Muscle layer of colon (tissue), 2 donors: ENCODE measurements around the gene KRT23.

Source experiments
- H3K27ac ChIP-seq: one replicate; pipeline ENCODE4 v1.7.0; 2013; ENCODE audit warnings: low read depth, mild to moderate bottlenecking, low read length, moderate library complexity
- H3K27me3 ChIP-seq, 2 donors: one replicate each; pipeline ENCODE4 v1.7.0; 2013; ENCODE audit warnings: low read length in 2 of 2, mild to moderate bottlenecking in 2 of 2; ENCODE audit not compliant: insufficient read depth in 2 of 2, control insufficient read depth in 1 of 2
- H3K36me3 ChIP-seq: one replicate; pipeline ENCODE4 v1.7.0; 2013; ENCODE audit warnings: mild to moderate bottlenecking, low read length; ENCODE audit not compliant: insufficient read depth
- H3K4me1 ChIP-seq: one replicate; pipeline ENCODE4 v1.7.0; 2013; ENCODE audit warnings: mild to moderate bottlenecking, low read length; ENCODE audit not compliant: insufficient read depth
- H3K4me3 ChIP-seq, 2 donors: one replicate each; pipeline ENCODE4 v1.7.0; 2013; ENCODE audit warnings: low read length in 2 of 2, low read depth in 1 of 2, mild to moderate bottlenecking in 1 of 2, moderate library complexity in 1 of 2
- H3K9ac ChIP-seq: one replicate; pipeline ENCODE4 v1.7.0; 2013; ENCODE audit warnings: low read length
- H3K9me3 ChIP-seq: one replicate; pipeline ENCODE4 v1.7.0; 2013; ENCODE audit warnings: mild to moderate bottlenecking, low read length
- donor health status: abdominal sarcoma.
- donor health status: Adenocarcinoma of cecum.

The KRT23 gene

DNA sequence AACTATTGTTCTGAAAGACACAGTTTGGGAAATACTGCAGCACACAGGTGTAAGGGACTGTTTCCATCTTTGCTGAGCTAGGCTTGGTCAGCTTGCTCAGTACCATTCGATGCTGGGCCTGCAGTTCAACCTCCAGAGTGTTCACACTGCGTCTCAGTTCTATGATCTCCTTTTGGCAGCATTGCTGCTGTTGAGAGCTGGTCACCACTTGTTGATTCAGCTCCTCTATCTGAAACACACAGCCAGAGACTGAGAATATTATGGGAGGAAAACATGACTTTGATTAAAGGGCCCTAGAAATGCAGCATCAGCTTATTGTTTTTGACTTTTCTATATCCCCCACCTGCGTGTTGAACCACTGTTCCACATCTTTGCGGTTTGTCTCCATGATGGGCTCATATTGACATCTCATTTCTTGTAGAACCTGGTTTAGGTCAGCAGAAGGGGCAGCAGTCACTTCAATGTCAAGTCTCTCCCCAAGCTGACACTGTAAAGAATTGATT, 24.7 kb upstream of the KRT23 start:
- no peaks in the 10 kb centered on the region for H3K27me3 ChIP-seq
- no peak overlapping the region for H3K9ac ChIP-seq
- no peaks in the 10 kb centered on the region for H3K9me3 ChIP-seq
- no peak overlapping the region for H3K27ac ChIP-seq
- no peaks in the 10 kb centered on the region for H3K36me3 ChIP-seq
- no peak overlapping the region for H3K4me3 ChIP-seq
- no peaks in the 10 kb centered on the region for H3K4me1 ChIP-seq

GRCh38 chr17:40961591-40961990, 24.1 kb upstream of the KRT23 start:
- Histone ChIP-seq H3K9me3 (no peaks in the 10 kb centered on the region), H3K27ac (no peak overlapping the region), H3K27me3 (no peaks in the 10 kb centered on the region), H3K9ac (no peak overlapping the region), H3K4me1 (no peaks in the 10 kb centered on the region), H3K4me3 (no peak overlapping the region), H3K36me3 (no peaks in the 10 kb centered on the region)

DNA sequence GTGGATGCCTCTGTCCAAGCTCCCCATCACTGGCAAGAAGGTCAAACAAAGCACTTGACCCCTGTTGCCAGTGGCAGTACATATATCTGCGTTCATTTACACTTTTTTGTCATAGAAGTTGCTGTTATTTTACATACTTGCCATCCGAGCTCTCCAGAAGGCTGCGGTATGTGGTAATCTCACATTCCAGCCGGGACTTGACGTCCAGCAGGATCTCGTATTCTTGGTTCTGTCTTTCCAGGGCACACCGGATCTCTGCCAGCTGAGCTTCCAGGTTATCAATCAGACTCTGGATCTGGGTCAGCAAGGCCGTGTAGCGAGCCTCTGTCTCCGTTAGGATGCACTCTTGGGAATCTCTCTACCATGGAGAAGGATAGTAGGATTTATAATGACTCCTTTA, 22.7 kb upstream of the KRT23 start:
- Histone ChIP-seq H3K4me3 (no peak overlapping the region), H3K27me3 (no peaks in the 10 kb centered on the region), H3K4me1 (no peaks in the 10 kb centered on the region), H3K9ac (no peak overlapping the region), H3K9me3 (no peaks in the 10 kb centered on the region), H3K36me3 (no peaks in the 10 kb centered on the region), H3K27ac (no peak overlapping the region)

DNA sequence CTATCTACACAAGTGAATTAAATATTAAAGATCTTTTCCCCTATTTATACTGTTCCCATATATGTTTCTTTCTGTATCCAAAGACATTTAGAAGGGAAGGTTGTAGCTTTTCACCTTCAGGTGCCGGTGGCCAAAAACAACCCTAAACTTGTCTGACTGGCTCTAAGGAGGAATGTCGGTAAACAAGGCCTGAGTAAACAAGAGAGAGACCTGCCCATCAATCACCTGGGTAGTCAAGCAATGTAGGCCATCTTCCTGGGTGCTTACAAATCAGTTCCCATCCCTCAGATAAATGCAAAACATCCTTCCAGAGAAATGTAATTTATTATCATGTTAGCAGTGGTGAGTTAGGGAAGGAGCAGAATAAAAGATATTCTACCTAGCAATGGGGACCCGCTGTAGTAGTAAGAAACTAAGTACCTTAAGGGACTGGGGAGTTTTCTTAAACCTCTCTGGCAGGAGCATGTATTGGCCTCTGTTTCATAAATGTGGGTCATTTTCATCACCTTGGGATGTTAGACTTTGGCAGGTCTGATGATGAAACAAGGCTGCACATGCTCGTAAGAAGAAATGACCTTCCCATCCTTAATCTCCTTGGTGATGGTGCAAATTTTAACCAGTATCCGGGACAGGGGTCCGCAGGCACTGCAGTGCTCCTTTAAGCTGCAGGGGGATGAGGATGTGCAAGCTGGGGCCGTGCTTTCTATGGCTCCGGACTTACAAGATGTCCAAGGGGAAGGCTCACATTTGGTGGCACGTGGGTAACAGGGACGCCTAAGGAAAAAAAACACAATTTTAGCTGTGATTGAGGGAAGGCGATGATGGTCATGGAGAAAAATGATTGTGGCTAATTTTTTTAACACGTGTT, 20.9 kb upstream of the KRT23 start:
- no peaks in the 10 kb centered on the region for H3K36me3 ChIP-seq
- H3K9ac ChIP-seq = no peak overlapping the region
- no peaks in the 10 kb centered on the region for H3K9me3 ChIP-seq
- H3K27me3 ChIP-seq = no peaks in the 10 kb centered on the region
- no peaks in the 10 kb centered on the region for H3K4me1 ChIP-seq
- no peak overlapping the region for H3K27ac ChIP-seq
- no peak overlapping the region for H3K4me3 ChIP-seq

DNA sequence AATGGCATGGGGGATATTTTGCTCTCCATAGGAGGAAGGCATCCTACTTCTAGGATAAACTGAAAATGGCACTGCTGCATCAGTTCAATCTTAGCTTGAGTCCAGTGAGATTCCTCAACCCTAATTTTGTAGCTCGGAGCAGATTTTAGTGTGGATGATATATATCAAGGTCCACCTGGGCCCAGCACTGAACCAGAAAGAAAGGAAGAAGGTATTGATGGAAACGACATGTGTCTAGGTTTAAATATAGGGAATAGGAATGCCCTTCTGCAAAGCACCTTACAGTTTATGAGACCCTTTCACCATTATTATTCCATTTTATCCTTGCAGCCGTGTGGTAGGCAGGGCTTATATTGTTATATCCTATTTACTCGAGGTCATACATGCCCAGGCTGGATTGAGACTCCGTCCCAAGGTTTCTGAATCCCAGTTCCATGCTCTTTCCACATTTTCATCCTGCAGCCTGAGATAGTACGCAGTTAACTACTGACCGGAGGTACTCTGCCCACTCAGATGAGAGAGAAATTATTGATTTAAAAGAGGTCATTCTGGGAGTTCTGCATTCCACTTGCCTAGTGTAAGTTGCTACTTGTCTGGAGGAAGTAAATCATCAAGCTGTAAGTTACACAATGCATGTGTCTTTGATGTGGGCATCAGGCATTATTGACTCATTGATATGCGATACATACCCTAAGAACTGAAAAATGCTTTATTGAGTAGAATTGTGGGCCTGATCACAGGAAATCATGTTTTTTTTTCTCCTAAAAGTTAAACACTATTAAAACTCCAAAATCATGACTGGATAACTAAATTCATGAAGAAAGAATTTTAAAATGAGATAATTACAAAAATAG, 19.2 kb upstream of the KRT23 start:
- no peaks in the 10 kb centered on the region for H3K27me3 ChIP-seq
- no peak overlapping the region for H3K9ac ChIP-seq
- no peaks in the 10 kb centered on the region for H3K4me1 ChIP-seq
- no peak overlapping the region for H3K27ac ChIP-seq
- H3K36me3 ChIP-seq = no peaks in the 10 kb centered on the region
- H3K9me3 ChIP-seq = no peaks in the 10 kb centered on the region
- H3K4me3 ChIP-seq = no peak overlapping the region

GRCh38 chr17:40953881-40954280, 16.4 kb upstream of the KRT23 start:
- no peak overlapping the region for H3K4me3 ChIP-seq
- no peaks in the 10 kb centered on the region for H3K4me1 ChIP-seq
- H3K9ac ChIP-seq = no peak overlapping the region
- no peaks in the 10 kb centered on the region for H3K27me3 ChIP-seq
- H3K27ac ChIP-seq = no peak overlapping the region
- H3K9me3 ChIP-seq = no peaks in the 10 kb centered on the region
- no peaks in the 10 kb centered on the region for H3K36me3 ChIP-seq

- Histone ChIP-seq H3K4me3 (no peak overlapping the region), H3K36me3 (no peaks in the 10 kb centered on the region), H3K27me3 (peaks cover 0 to 4% of the 10 kb centered on the region in 2 donors), H3K4me1 (no peaks in the 10 kb centered on the region), H3K27ac (no peak overlapping the region), H3K9me3 (no peaks in the 10 kb centered on the region), H3K9ac (no peak overlapping the region)
These were observed 15.2 kb upstream of the KRT23 start for GRCh38 chr17:40952661-40953060.

DNA sequence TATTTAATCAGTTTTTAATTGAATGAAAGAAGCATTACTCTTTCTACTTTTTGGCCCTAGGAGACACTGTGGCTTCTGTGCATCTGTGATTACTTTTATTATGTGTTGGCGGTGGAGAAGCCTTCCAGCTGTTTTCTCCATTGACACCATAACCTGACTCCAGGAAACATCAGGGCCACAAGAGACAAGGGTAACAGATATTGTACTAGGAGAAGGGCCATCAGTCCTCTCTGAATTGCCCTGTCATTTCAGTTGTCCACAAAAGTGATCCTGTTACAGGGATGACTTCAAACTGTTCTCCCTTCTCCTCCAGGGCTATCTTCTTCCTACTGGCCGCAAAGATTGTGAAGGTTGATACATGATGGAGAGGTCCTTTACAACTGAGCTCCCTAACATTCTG, 14.7 kb upstream of the KRT23 start:
- no peaks in the 10 kb centered on the region for H3K9me3 ChIP-seq
- no peaks in the 10 kb centered on the region for H3K4me1 ChIP-seq
- no peak overlapping the region for H3K4me3 ChIP-seq
- H3K27me3 ChIP-seq = peaks cover 0 to 4% of the 10 kb centered on the region in 2 donors
- H3K27ac ChIP-seq = no peak overlapping the region
- H3K36me3 ChIP-seq = no peaks in the 10 kb centered on the region
- no peak overlapping the region for H3K9ac ChIP-seq

- no peaks in the 10 kb centered on the region for H3K9me3 ChIP-seq
- H3K27ac ChIP-seq = no peak overlapping the region
- no peak overlapping the region for H3K4me3 ChIP-seq
- H3K4me1 ChIP-seq = no peaks in the 10 kb centered on the region
- H3K9ac ChIP-seq = no peak overlapping the region
- H3K27me3 ChIP-seq = peaks cover 0 to 4% of the 10 kb centered on the region in 2 donors
- no peaks in the 10 kb centered on the region for H3K36me3 ChIP-seq
These were observed 13.7 kb upstream of the KRT23 start for GRCh38 chr17:40951011-40951622.

DNA sequence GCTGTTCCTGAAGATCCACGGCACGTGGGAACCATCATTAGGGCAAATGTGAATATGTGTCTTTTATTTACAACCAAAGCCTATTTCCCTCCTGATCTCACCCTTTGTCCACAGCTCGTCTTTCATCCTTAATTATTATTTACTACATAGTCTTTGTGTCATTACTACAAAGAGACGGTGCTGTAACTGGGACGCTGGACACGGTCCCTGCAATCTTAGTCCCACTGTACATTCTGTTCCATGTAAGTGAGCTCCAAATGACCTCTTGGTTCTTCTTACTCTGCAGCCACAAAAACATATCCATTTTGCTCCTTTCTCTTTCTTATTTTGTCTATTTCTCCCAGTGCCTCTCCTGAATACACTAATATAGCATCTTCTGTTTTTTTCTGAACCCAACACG, 12.7 kb upstream of the KRT23 start:
- Histone ChIP-seq H3K9me3 (no peaks in the 10 kb centered on the region), H3K27ac (no peak overlapping the region), H3K36me3 (no peaks in the 10 kb centered on the region), H3K9ac (no peak overlapping the region), H3K4me3 (no peak overlapping the region), H3K27me3 (peaks cover 0 to 4% of the 10 kb centered on the region in 2 donors), H3K4me1 (no peaks in the 10 kb centered on the region)

DNA sequence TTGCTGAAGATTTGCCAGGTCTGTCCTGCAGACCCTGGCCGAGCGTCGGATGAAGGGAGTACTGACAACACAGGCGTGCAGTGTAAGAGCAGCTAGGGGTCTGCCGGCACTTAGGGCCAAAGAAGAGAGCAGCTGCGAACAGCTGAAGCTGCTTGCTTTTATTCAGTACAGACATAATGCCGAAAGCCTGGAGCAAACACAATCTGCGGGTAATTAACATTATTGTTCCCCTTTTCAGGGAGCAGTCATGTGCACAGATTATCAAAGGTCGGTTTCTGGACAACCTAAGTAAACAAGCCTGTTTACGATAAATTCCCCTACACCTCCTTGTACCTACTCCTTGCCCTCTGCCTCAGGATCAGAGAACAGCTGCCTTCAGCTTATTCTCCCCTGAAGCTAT, 12.0 kb upstream of the KRT23 start:
- H3K9ac ChIP-seq = no peak overlapping the region
- H3K27ac ChIP-seq = no peak overlapping the region
- H3K4me1 ChIP-seq = no peaks in the 10 kb centered on the region
- no peak overlapping the region for H3K4me3 ChIP-seq
- H3K27me3 ChIP-seq = peaks cover 0 to 4% of the 10 kb centered on the region in 2 donors
- no peaks in the 10 kb centered on the region for H3K36me3 ChIP-seq
- no peaks in the 10 kb centered on the region for H3K9me3 ChIP-seq
